GM12892 (cell line): Measurements from ENCODE around the gene PGBD1.
"Not testable (repeated sequence)": the region's sequence is repeated elsewhere in the genome, so short reads cannot be mapped to it uniquely, and the experiment has no call there.

ENCODE experiments used
- DNase-seq: peaks from one replicate; pipeline ENCODE4 v3.0.0; 2011; ENCODE audit not compliant: insufficient read length
- FAIRE-seq: peaks from 2 replicates; lab custom pipeline; 2011; peaks lifted over from hg19 to GRCh38; lab: Jason Lieb, UNC
- POLR2A ChIP-seq: IDR thresholded peaks from 2 replicates; pipeline ENCODE4 v1.6.1; 2011; ENCODE audit warnings: low read depth, low read length, control low read depth
- POLR2AphosphoS5 ChIP-seq: IDR thresholded peaks from 2 replicates; pipeline ENCODE4 v1.6.1; 2011; ENCODE audit warnings: low read depth, low read length, control low read depth
- TAF1 ChIP-seq: IDR thresholded peaks from 2 replicates; pipeline ENCODE4 v1.6.1; 2011; ENCODE audit warnings: low read depth, mild to moderate bottlenecking, control low read depth, low read length, borderline replicate concordance

Gene PGBD1

GRCh38 chr6:28274888-28275287 is 6.5 kb upstream of the PGBD1 start:
- FAIRE-seq (no peak), DNase-seq (no peak)
- TF ChIP-seq TAF1 (no peak), POLR2A (no peak), POLR2AphosphoS5 (no peak)

- TF ChIP-seq POLR2A (no peak), POLR2AphosphoS5 (no peak), TAF1 (no peak)
- FAIRE-seq (no peak), DNase-seq (no peak)
These were observed 3.6 kb upstream of the PGBD1 start for GRCh38 chr6:28277746-28278145.

- DNase-seq (no peak), FAIRE-seq (no peak)
- TF ChIP-seq POLR2A = no peak
- TF ChIP-seq TAF1 = no peak
- TF ChIP-seq POLR2AphosphoS5 = no peak
These were observed 631 bp upstream of the PGBD1 start for GRCh38 chr6:28280595-28281287.

- FAIRE-seq = no peak
- no peak for DNase-seq
- TF ChIP-seq TAF1 (no peak), POLR2AphosphoS5 (no peak), POLR2A (no peak)
These were observed 1.6 kb downstream of the PGBD1 start for GRCh38 chr6:28282926-28283325.

GRCh38 chr6:28291573-28291972 is 10.2 kb downstream of the PGBD1 start:
- FAIRE-seq (no peak), DNase-seq (no peak)
- no peak for TF ChIP-seq POLR2AphosphoS5
- no peak for TF ChIP-seq TAF1
- TF ChIP-seq POLR2A = no peak

- peak; percentile 33 for FAIRE-seq
- DNase-seq = no peak
- TF ChIP-seq TAF1 (no peak), POLR2A (no peak), POLR2AphosphoS5 (no peak)
These were observed 14.0 kb downstream of the PGBD1 start for GRCh38 chr6:28295326-28295725.

GRCh38 chr6:28296520-28297060 is 15.2 kb downstream of the PGBD1 start:
- FAIRE-seq = peak; percentile 27
- no peak for TF ChIP-seq POLR2AphosphoS5
- TF ChIP-seq TAF1 = no peak
- no peak for TF ChIP-seq POLR2A
- no peak for DNase-seq

- FAIRE-seq (peak; percentile 90), DNase-seq (no peak)
- no peak for TF ChIP-seq POLR2AphosphoS5
- TF ChIP-seq POLR2A = no peak
- no peak for TF ChIP-seq TAF1
These were observed 22.2 kb downstream of the PGBD1 start for GRCh38 chr6:28303570-28303969.

- not testable (repeated sequence) for FAIRE-seq, DNase-seq
These were observed 25.0 kb downstream of the PGBD1 start for GRCh38 chr6:28306363-28306762.

GRCh38 chr6:28311139-28311823 is 29.9 kb downstream of the PGBD1 start:
- FAIRE-seq = no peak
- TF ChIP-seq POLR2AphosphoS5 (no peak), POLR2A (no peak), TAF1 (no peak)
- no peak for DNase-seq

GRCh38 chr6:28312939-28313338 is 31.6 kb downstream of the PGBD1 start:
- FAIRE-seq (no peak), DNase-seq (no peak)
- TF ChIP-seq TAF1 (no peak), POLR2AphosphoS5 (no peak), POLR2A (no peak)

- FAIRE-seq (no peak), DNase-seq (no peak)
- no peak for TF ChIP-seq TAF1
- no peak for TF ChIP-seq POLR2AphosphoS5
- no peak for TF ChIP-seq POLR2A
These were observed 34.3 kb downstream of the PGBD1 start for GRCh38 chr6:28315628-28316027.

- FAIRE-seq = not testable (repeated sequence)
These were observed 36.5 kb downstream of the PGBD1 start for GRCh38 chr6:28317866-28318265.

More at GRCh38 chr6:28317866-28318265, 36.5 kb downstream of the PGBD1 start:
- DNase-seq = not testable (repeated sequence)
